Activated CD8-positive, alpha-beta T cell treated with anti-CD3 and anti-CD28 coated beads, Interleukin-2, amount 10 ng/mL, durations not matched to agents 7 days and 5 days (primary cell): ENCODE measurements around the gene OLFML2A. TPM values are rescaled to one million over a fixed set of nuclear protein-coding genes. Genes with fewer than 3 reads are reported as not detected.

Source experiments
- ATAC-seq: fragments of 150-1000 bp; cut with Tn5 transposase; one replicate; pipeline ENCODE4 v1.10.0; 2021; ENCODE audit warnings: moderate library complexity
- CTCF ChIA-PET: fragments of 350-600 bp; sonication (Branson Sonifier 250); formaldehyde crosslinking; loops from one replicate; lab custom pipeline; 2021; ENCODE audit warnings: antibody characterized with exemption; lab: Charles Lee
- POLR2A ChIA-PET: fragments of 350-600 bp; sonication (Branson Sonifier 250); formaldehyde crosslinking; loops from one replicate; lab custom pipeline; 2021; ENCODE audit warnings: antibody characterized with exemption; lab: Charles Lee
- DNase-seq: peaks from one replicate; pipeline ENCODE4 v3.0.0-alpha.2; 2020
- H3K27ac Mint-ChIP-seq: one replicate; pipeline ENCODE4 v1.8.0; 2021; ENCODE audit warnings: mild to moderate bottlenecking, mixed read lengths
- H3K27me3 Mint-ChIP-seq: one replicate; pipeline ENCODE4 v1.8.0; 2021; ENCODE audit warnings: low read depth, mixed read lengths
- H3K36me3 Mint-ChIP-seq: one replicate; pipeline ENCODE4 v1.8.0; 2021; ENCODE audit warnings: low read depth, mixed read lengths
- H3K4me1 Mint-ChIP-seq: one replicate; pipeline ENCODE4 v1.8.0; 2021; ENCODE audit warnings: low read depth, mixed read lengths
- H3K4me3 Mint-ChIP-seq: one replicate; pipeline ENCODE4 v1.8.0; 2021; ENCODE audit warnings: mild to moderate bottlenecking, mixed read lengths
- H3K9me3 Mint-ChIP-seq: one replicate; pipeline ENCODE4 v1.8.0; 2022; ENCODE audit warnings: mixed read lengths; ENCODE audit not compliant: insufficient read depth
- total RNA-seq, 2 experiments: library from RNA; stranded (reverse); gene quantifications; one replicate each; pipeline ENCODE4 v1.2.3, GENCODE V29; 2021

The OLFML2A gene
- total RNA-seq, 2 experiments from 2014 or later, result not detected

DNA sequence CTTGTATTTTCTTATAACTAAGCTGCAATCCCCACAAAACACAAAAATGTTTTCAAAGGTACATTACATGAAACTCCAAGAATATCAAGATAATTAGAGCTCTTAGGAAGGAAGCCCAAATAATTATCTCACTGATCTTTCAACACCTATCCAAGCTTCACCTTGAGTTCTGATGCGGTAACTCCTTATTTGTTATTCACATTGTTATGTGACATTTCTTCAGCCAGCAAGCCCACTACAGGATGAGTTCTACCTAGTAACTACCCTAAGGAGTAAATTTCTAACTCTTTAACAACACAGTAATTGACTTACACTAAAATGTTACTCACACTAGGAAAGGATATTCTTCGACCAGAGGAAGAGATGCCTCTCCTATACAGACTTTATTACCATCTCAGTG lies 15.7 kb upstream of the OLFML2A start:
- DNase-seq (no peak), ATAC-seq (no peak)
- Mint-ChIP-seq H3K27me3 (peaks cover 65% of the 10 kb centered on the region), H3K36me3 (no peaks in the 10 kb centered on the region), H3K4me3 (no peak overlapping the region), H3K4me1 (no peaks in the 10 kb centered on the region), H3K9me3 (no peaks in the 10 kb centered on the region), H3K27ac (no peak overlapping the region)
- CTCF ChIA-PET, result interaction anchor here (0.7 to 1.5 kb wide), 3 partner anchors 17 to 200 kb away, joined by 3 to 4 read pairs (median 3); partner anchors contain the start of gene WDR38
- POLR2A ChIA-PET, result no interaction called here

DNA sequence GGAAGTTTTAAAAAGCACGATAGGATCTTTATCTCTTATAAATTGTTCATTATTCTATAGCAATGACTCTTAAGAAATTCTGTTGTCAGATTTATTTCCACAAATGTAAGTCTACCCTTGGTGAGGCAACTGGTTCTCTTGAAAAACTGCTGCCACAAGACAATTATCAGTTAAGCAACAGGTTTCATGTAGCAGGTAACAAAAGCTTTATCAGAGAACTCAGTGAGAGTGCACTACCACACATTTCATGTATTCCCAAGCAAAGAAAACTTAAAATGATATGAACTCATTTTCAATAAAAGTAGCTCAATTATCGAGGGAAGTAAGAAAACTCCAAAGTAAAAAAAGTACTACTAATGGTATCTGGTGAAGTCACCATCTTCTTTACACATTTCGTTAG lies 15.2 kb upstream of the OLFML2A start:
- Mint-ChIP-seq H3K9me3 (no peaks in the 10 kb centered on the region), H3K27ac (no peak overlapping the region), H3K4me3 (no peak overlapping the region), H3K4me1 (no peaks in the 10 kb centered on the region), H3K36me3 (no peaks in the 10 kb centered on the region), H3K27me3 (peaks cover 66% of the 10 kb centered on the region)
- CTCF ChIA-PET, result interaction anchor here (0.7 to 6.0 kb wide), 4 partner anchors 11 to 200 kb away, joined by 3 to 35 read pairs (median 3); partner anchors contain the start of gene WDR38
- DNase-seq (no peak), ATAC-seq (no peak)
- POLR2A ChIA-PET, result no interaction called here

DNA sequence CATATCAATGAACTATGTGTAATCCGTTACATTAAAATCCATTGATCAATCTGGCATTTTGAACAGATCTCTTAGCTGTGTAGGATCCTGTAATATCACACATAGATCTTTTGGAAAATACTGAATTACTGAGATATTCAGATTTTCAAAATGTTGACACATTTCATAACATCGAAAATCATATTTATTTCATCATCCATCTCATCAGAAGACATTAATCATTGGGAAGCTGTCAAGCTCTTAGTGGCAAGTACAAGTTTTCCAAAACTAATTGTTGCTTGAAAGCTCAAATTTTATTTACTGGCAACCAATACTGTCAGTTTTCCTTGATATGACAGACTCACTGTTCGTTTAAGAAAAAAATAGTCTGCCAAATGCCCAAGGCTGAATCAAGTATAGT lies 14.3 kb upstream of the OLFML2A start:
- no peak for DNase-seq
- ATAC-seq, result no peak
- POLR2A ChIA-PET, result interaction anchor here (0.8 kb wide), 1 partner anchor 39 kb away, joined by 3 read pairs; no protein-coding TSS in a partner anchor
- CTCF ChIA-PET, result interaction anchor here (0.8 to 6.0 kb wide), 5 partner anchors 10 to 211 kb away, joined by 3 to 35 read pairs (median 4); partner anchors contain the start of gene WDR38
- H3K4me1 Mint-ChIP-seq, result no peaks in the 10 kb centered on the region
- H3K4me3 Mint-ChIP-seq, result no peak overlapping the region
- peaks cover 66% of the 10 kb centered on the region for H3K27me3 Mint-ChIP-seq
- no peaks in the 10 kb centered on the region for H3K9me3 Mint-ChIP-seq
- no peak overlapping the region for H3K27ac Mint-ChIP-seq
- H3K36me3 Mint-ChIP-seq, result no peaks in the 10 kb centered on the region

DNA sequence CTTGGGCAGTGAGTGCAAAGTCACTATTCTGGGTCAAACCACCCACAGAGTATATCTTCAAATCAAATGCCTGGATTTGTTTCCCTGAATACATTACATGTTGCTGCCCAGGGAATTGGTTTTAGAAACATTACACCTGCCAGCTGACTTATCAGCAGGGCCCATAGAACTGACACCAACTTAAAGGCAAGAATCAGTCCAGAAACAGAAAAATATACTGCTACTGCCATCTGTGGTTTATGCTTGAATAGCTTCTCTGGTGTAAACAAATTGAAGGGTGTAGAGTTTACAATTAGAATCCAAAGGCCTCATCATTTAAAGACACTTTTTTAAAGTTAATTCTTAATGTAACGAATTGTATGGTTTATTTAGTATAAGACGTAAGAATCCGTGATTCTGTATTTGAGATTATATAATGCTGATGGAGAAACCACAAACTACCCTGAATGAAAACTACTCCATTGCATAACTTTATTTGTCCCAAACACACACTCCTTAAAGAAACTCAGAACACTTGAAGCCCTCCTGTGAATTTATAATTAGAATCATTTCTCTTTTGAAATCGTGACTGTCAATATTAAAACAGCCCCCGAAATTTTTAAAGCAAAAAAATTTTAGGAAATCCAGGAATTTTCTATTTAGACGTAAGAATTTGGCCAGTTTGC lies 12.0 kb upstream of the OLFML2A start:
- peaks cover 8% of the 10 kb centered on the region for H3K4me1 Mint-ChIP-seq
- ChIA-PET CTCF (interaction anchor here (1.1 to 6.0 kb wide), 7 partner anchors 10 to 148 kb away, joined by 3 to 35 read pairs (median 5); partner anchors contain the start of gene WDR38), POLR2A (no interaction called here)
- no peak for DNase-seq
- H3K9me3 Mint-ChIP-seq, result no peaks in the 10 kb centered on the region
- no peak overlapping the region for H3K4me3 Mint-ChIP-seq
- no peaks in the 10 kb centered on the region for H3K36me3 Mint-ChIP-seq
- no peak overlapping the region for H3K27ac Mint-ChIP-seq
- peaks cover 69% of the 10 kb centered on the region for H3K27me3 Mint-ChIP-seq
- ATAC-seq, result no peak

- ChIA-PET CTCF (interaction anchor here (0.9 to 6.0 kb wide), 9 partner anchors 8 to 148 kb away, joined by 3 to 35 read pairs (median 4); partner anchors contain the start of gene WDR38), POLR2A (no interaction called here)
- peaks cover 1% of the 10 kb centered on the region for H3K36me3 Mint-ChIP-seq
- H3K4me1 Mint-ChIP-seq, result peaks cover 13% of the 10 kb centered on the region
- H3K4me3 Mint-ChIP-seq, result no peak overlapping the region
- peaks cover 73% of the 10 kb centered on the region for H3K27me3 Mint-ChIP-seq
- no peak overlapping the region for H3K27ac Mint-ChIP-seq
- no peak for ATAC-seq
- no peaks in the 10 kb centered on the region for H3K9me3 Mint-ChIP-seq
- no peak for DNase-seq
Observed at GRCh38 chr9:124765439-124765835, 11.5 kb upstream of the OLFML2A start.

- POLR2A ChIA-PET, result no interaction called here
- peaks cover 15% of the 10 kb centered on the region for H3K4me1 Mint-ChIP-seq
- ATAC-seq (no peak), DNase-seq (no peak)
- CTCF ChIA-PET, result interaction anchor here (0.7 to 6.0 kb wide), 9 partner anchors 9 to 151 kb away, joined by 3 to 35 read pairs (median 5); partner anchors contain the start of gene WDR38
- H3K9me3 Mint-ChIP-seq, result no peaks in the 10 kb centered on the region
- peaks cover 1% of the 10 kb centered on the region for H3K36me3 Mint-ChIP-seq
- H3K4me3 Mint-ChIP-seq, result no peak overlapping the region
- no peak overlapping the region for H3K27ac Mint-ChIP-seq
- H3K27me3 Mint-ChIP-seq, result peaks cover 67% of the 10 kb centered on the region
Observed at GRCh38 chr9:124766326-124766725, 10.6 kb upstream of the OLFML2A start.

- Mint-ChIP-seq H3K4me3 (no peak overlapping the region), H3K27ac (no peak overlapping the region), H3K4me1 (peaks cover 21% of the 10 kb centered on the region), H3K9me3 (no peaks in the 10 kb centered on the region), H3K27me3 (peaks cover 63% of the 10 kb centered on the region), H3K36me3 (peaks cover 1% of the 10 kb centered on the region)
- CTCF ChIA-PET, result interaction anchor here (0.7 to 6.0 kb wide), 7 partner anchors 10 to 151 kb away, joined by 3 to 35 read pairs (median 5); partner anchors contain the start of gene WDR38
- POLR2A ChIA-PET, result no interaction called here
- DNase-seq (no peak), ATAC-seq (no peak)
Observed at GRCh38 chr9:124766815-124767554, 9.9 kb upstream of the OLFML2A start.

DNA sequence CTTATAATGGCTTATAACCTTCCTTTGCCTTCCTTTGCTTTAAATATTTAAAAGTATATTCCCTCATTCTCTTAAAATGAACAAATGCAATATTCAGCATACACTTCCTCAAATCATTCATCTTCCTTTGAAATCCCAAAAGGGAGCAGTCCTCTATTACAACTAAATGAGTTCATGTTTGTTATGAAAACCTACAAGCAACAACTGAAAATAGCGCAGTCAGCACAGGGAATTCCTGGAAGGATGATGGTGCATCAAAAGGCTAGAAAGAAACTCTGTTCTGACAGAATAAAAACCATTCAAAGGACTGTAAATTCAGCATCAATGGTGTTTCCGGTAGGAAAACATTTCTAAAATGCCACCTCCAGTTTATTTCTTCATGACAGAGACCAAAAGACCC lies 9.1 kb upstream of the OLFML2A start:
- peaks cover 61% of the 10 kb centered on the region for H3K27me3 Mint-ChIP-seq
- no peaks in the 10 kb centered on the region for H3K9me3 Mint-ChIP-seq
- CTCF ChIA-PET, result interaction anchor here (6.0 to 12.6 kb wide), 2 partner anchors 85 kb away, joined by 35 to 316 read pairs; partner anchors contain the start of gene WDR38
- no peak overlapping the region for H3K4me3 Mint-ChIP-seq
- H3K27ac Mint-ChIP-seq, result no peak overlapping the region
- POLR2A ChIA-PET, result no interaction called here
- peaks cover 1% of the 10 kb centered on the region for H3K36me3 Mint-ChIP-seq
- no peak for ATAC-seq
- no peak for DNase-seq
- peaks cover 29% of the 10 kb centered on the region for H3K4me1 Mint-ChIP-seq

DNA sequence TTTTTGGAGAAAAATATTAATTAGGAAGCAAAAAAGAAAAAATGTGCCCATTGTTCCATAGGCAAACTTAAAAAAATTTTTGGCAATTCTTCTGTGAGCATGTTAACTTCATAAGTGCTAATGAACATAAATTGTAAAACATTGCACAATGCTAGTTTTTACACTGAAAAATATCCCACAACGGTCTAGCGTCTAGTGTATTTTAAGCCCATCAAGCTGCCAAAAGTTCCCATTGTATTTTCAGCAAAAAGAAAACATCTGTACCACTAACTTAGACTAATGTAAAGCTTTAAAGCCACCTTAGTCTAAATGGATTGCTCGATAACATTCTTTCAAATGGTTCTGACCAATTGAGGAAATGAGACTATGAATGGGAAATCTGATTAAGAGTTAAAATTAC lies 8.6 kb upstream of the OLFML2A start:
- CTCF ChIA-PET, result interaction anchor here (0.7 to 12.6 kb wide), 4 partner anchors 84 to 216 kb away, joined by 3 to 316 read pairs (median 6); partner anchors contain the start of genes ARPC5L, RPL35 and WDR38
- H3K27ac Mint-ChIP-seq, result no peak overlapping the region
- peaks cover 1% of the 10 kb centered on the region for H3K36me3 Mint-ChIP-seq
- no peak for ATAC-seq
- no peaks in the 10 kb centered on the region for H3K9me3 Mint-ChIP-seq
- POLR2A ChIA-PET, result no interaction called here
- H3K4me1 Mint-ChIP-seq, result peaks cover 30% of the 10 kb centered on the region
- no peak for DNase-seq
- H3K4me3 Mint-ChIP-seq, result no peak overlapping the region
- H3K27me3 Mint-ChIP-seq, result peaks cover 58% of the 10 kb centered on the region

- H3K36me3 Mint-ChIP-seq, result peaks cover 1% of the 10 kb centered on the region
- no peak for ATAC-seq
- peak overlapping the region; percentile 77 for H3K4me3 Mint-ChIP-seq
- POLR2A ChIA-PET, result no interaction called here
- peaks cover 36% of the 10 kb centered on the region for H3K4me1 Mint-ChIP-seq
- CTCF ChIA-PET, result interaction anchor here (0.7 to 12.6 kb wide), 5 partner anchors 8 to 217 kb away, joined by 3 to 316 read pairs (median 4); partner anchors contain the start of genes ARPC5L, OLFML2A, RPL35 and WDR38
- peaks cover 60% of the 10 kb centered on the region for H3K27me3 Mint-ChIP-seq
- H3K9me3 Mint-ChIP-seq, result no peaks in the 10 kb centered on the region
- no peak overlapping the region for H3K27ac Mint-ChIP-seq
- DNase-seq, result no peak
Observed at GRCh38 chr9:124768750-124769548, 8.0 kb upstream of the OLFML2A start.
